GM21723 (cell line): ENCODE data around the gene CNTLN.
"Not testable (repeated sequence)": the region's sequence is repeated elsewhere in the genome, so short reads cannot be mapped to it uniquely, and the experiment has no call there.

Experiments used
- ATAC-seq: cut with Tn5 transposase; IDR thresholded peaks from one replicate; pipeline ENCODE4 v1.9.1; 2021; ENCODE audit warnings: mild to moderate bottlenecking, moderate library complexity; ENCODE audit not compliant: unreplicated experiment

CNTLN gene

GRCh38 chr9:17486396-17486795 lies 351.6 kb downstream of the CNTLN start:
- ATAC-seq, result no peak

GRCh38 chr9:17487467-17487866 lies 352.6 kb downstream of the CNTLN start:
- ATAC-seq, result no peak

- no peak for ATAC-seq
Measured at GRCh38 chr9:17488662-17489061, 353.8 kb downstream of the CNTLN start.

GRCh38 chr9:17490110-17490509 lies 355.3 kb downstream of the CNTLN start:
- no peak for ATAC-seq

- no peak for ATAC-seq
Measured at GRCh38 chr9:17491780-17492179, 356.9 kb downstream of the CNTLN start.

- no peak for ATAC-seq
Measured at GRCh38 chr9:17503196-17503595, 368.4 kb downstream of the CNTLN start.

- ATAC-seq, result no peak
Measured at GRCh38 chr9:17509151-17509550, 374.3 kb downstream of the CNTLN start.

GRCh38 chr9:17509701-17510100 lies 374.9 kb downstream of the CNTLN start:
- ATAC-seq, result no peak

- ATAC-seq, result no peak
Measured at GRCh38 chr9:17519761-17520160, 384.9 kb downstream of the CNTLN start.

- no peak for ATAC-seq
Measured at GRCh38 chr9:17520268-17521064, 385.6 kb downstream of the CNTLN start.

GRCh38 chr9:17521100-17521855 lies 386.4 kb downstream of the CNTLN start:
- no peak for ATAC-seq

GRCh38 chr9:17526726-17527125 lies 391.9 kb downstream of the CNTLN start:
- not testable (repeated sequence) for ATAC-seq

- ATAC-seq, result no peak
Measured at GRCh38 chr9:17528859-17529258, 394.0 kb downstream of the CNTLN start.

GRCh38 chr9:17531642-17532254 lies 396.9 kb downstream of the CNTLN start:
- peak; percentile 80 for ATAC-seq

GRCh38 chr9:17532461-17532860 lies 397.6 kb downstream of the CNTLN start:
- no peak for ATAC-seq

GRCh38 chr9:17535176-17535575 lies 400.3 kb downstream of the CNTLN start:
- no peak for ATAC-seq

- ATAC-seq, result no peak
Measured at GRCh38 chr9:17536027-17536426, 401.2 kb downstream of the CNTLN start.

GRCh38 chr9:17551023-17551422 lies 416.2 kb downstream of the CNTLN start:
- ATAC-seq, result no peak
